AG04449 (cell line): ENCODE measurements around the gene PDE4B.
"Not testable (repeated sequence)": the region's sequence is repeated elsewhere in the genome, so short reads cannot be mapped to it uniquely, and the experiment has no call there.

Experiments used
- CTCF ChIA-PET: fragments of 350-600 bp; formaldehyde crosslinking; extraction: SDS; loops from one replicate; lab custom pipeline; 2021; ENCODE audit warnings: antibody characterized with exemption; lab: Yijun Ruan, JAX
- POLR2A ChIA-PET: fragments of 400-600, 350-600 bp; formaldehyde crosslinking; extraction: SDS; loops from one replicate; lab custom pipeline; 2020; ENCODE audit warnings: antibody characterized with exemption, inconsistent platforms; lab: Yijun Ruan, JAX
- DNase-seq: peaks from one replicate; pipeline ENCODE4 v3.0.0-alpha.2; 2010; ENCODE audit warnings: low read depth, low spot score
- H3K4me3 ChIP-seq: 2 replicates; pipeline ENCODE4 v1.5.1; 2011; ENCODE audit warnings: low read depth, mild to moderate bottlenecking, control low read depth, low read length
- CTCF ChIP-seq: IDR thresholded peaks from one replicate; pipeline ENCODE4 v1.5.1; 2011; ENCODE audit warnings: mild to moderate bottlenecking, moderate library complexity, low read length, control low read depth, inconsistent platforms; ENCODE audit not compliant: insufficient read depth; ENCODE audit errors: missing control alignments

Gene PDE4B

DNA sequence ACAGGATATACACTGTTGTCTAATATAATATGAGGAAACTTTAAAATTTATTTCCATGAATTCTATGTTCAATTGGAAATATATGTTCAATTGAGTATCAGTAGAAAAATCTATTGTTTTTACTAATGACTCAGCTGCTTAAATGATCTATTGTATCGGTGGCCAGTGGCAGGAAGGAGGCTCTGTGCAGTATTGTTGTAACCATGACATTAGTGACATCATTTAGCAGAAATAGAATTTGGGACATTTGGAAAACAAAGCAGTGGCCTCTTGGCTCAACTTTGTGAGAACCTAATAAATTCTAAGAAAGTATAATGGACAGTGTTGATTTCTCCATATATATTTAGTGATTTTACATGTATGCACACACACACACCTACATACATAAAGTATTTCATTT, 257.4 kb downstream of the PDE4B start:
- CTCF ChIA-PET = no interaction called here
- no peak overlapping the region for H3K4me3 ChIP-seq
- DNase-seq = no peak
- no peak for TF ChIP-seq CTCF
- POLR2A ChIA-PET = no interaction called here

DNA sequence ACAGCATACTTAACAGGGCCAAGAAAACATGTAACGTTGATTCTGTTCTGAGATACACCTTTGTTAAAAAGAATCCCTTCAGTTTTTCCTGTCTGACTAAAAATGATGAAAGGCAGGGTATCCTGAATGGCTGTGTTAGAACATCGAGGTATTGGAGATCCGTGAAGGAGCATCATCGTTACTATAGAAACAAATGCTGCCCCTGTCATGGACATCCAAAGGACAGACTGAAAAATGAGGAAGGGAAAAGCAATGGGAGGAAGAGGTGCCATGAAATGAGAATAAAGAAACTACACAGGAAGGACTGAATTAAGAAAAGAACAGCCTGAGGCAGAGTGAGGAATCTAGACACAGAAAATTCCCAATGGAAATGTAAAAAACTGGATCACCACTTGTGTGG, 257.9 kb downstream of the PDE4B start:
- DNase-seq = no peak
- CTCF ChIA-PET = no interaction called here
- TF ChIP-seq CTCF = no peak
- no peak overlapping the region for H3K4me3 ChIP-seq
- POLR2A ChIA-PET = no interaction called here

GRCh38 chr1:66055092-66055491, 262.4 kb downstream of the PDE4B start:
- no peak for TF ChIP-seq CTCF
- no peak for DNase-seq
- ChIA-PET CTCF (no interaction called here), POLR2A (no interaction called here)
- H3K4me3 ChIP-seq = no peak overlapping the region

- CTCF ChIA-PET = interaction anchor here (1.1 kb wide), 1 partner anchor 10 kb away, joined by 3 read pairs; no protein-coding TSS in a partner anchor
- H3K4me3 ChIP-seq, DNase-seq, POLR2A ChIA-PET: not testable (repeated sequence)
Measured at GRCh38 chr1:66057448-66057847, 264.8 kb downstream of the PDE4B start.

GRCh38 chr1:66058558-66058957, 265.9 kb downstream of the PDE4B start:
- TF ChIP-seq CTCF = no peak
- ChIA-PET POLR2A (no interaction called here), CTCF (no interaction called here)
- no peak for DNase-seq
- H3K4me3 ChIP-seq = no peak overlapping the region

- CTCF ChIA-PET, H3K4me3 ChIP-seq, DNase-seq, POLR2A ChIA-PET: not testable (repeated sequence)
Measured at GRCh38 chr1:66067219-66067618, 274.5 kb downstream of the PDE4B start.

- ChIA-PET POLR2A (no interaction called here), CTCF (no interaction called here)
- TF ChIP-seq CTCF = no peak
- no peak overlapping the region for H3K4me3 ChIP-seq
- no peak for DNase-seq
Measured at GRCh38 chr1:66069976-66070876, 277.5 kb downstream of the PDE4B start.
